B cell (primary cell): ENCODE data around the gene NEDD4.

Experiments used
- EZH2 ChIP-seq: IDR thresholded peaks from 2 replicates; pipeline ENCODE4 v1.6.1; 2012; ENCODE audit warnings: borderline replicate concordance, low read depth, mild to moderate bottlenecking, moderate library complexity, low read length; ENCODE audit not compliant: insufficient read depth, poor library complexity, severe bottlenecking
- TF ChIP-seq, protein P1 (sequence below): fragments of 200-600 bp; IDR thresholded peaks from one replicate; pipeline ENCODE4 v1.8.0; 2022; ENCODE audit warnings: antibody characterized with exemption, mild to moderate bottlenecking

DNA sequence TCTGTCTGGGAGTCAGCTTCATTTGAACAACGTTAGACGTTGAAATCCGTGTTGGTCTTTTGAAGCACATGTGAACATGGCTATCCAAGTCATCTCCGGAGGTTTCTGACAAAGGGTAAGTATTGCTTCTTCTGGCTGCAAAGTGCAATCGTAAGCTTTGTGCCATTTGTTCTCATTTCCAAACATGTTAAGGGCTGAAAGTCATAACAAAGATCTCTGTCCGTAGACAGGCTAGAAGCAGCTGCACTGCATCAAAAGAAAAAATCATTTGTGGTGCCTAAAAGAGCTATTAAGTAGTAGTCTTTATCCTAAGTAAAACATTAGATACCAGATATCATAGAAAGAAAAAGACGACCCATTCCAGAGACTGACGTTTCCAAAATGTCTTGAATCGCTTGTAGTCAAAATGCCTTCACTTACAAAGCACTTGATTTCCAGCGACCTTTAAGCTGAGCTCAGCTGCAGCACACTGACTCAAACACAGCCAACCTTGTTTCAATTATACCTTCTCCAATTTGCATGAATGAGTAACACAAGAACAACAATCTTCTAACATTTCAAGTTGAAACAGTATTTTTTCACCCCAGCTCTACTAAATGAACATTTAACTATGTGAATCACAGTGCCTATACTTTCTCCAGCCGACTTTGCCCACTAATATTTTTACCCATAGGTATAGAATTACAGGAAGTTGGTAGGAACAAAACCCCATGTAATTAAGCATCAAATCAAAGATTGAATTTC lies 76.6 kb downstream of the NEDD4 start:
- TF ChIP-seq, protein P1, sequence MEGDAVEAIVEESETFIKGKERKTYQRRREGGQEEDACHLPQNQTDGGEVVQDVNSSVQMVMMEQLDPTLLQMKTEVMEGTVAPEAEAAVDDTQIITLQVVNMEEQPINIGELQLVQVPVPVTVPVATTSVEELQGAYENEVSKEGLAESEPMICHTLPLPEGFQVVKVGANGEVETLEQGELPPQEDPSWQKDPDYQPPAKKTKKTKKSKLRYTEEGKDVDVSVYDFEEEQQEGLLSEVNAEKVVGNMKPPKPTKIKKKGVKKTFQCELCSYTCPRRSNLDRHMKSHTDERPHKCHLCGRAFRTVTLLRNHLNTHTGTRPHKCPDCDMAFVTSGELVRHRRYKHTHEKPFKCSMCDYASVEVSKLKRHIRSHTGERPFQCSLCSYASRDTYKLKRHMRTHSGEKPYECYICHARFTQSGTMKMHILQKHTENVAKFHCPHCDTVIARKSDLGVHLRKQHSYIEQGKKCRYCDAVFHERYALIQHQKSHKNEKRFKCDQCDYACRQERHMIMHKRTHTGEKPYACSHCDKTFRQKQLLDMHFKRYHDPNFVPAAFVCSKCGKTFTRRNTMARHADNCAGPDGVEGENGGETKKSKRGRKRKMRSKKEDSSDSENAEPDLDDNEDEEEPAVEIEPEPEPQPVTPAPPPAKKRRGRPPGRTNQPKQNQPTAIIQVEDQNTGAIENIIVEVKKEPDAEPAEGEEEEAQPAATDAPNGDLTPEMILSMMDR, result no peak
- TF ChIP-seq EZH2, result no peak
